HEK293T (cell line): ENCODE measurements around the gene BCL11A.

ENCODE experiments used
- CTCF ChIA-PET: fragments of 350-600 bp; formaldehyde crosslinking; extraction: SDS; loops from one replicate; lab custom pipeline; 2021; ENCODE audit warnings: antibody characterized with exemption, inconsistent platforms; lab: Yijun Ruan, JAX
- POLR2A ChIA-PET: fragments of 350-600 bp; formaldehyde crosslinking; extraction: SDS; loops from one replicate; lab custom pipeline; 2020; ENCODE audit warnings: antibody characterized with exemption, inconsistent platforms; lab: Yijun Ruan, JAX
- DNase-seq: peaks from one replicate; pipeline ENCODE4 v3.0.0; 2012; ENCODE audit warnings: mixed read lengths; ENCODE audit errors: extremely low spot score
- ARNT ChIP-seq: fragments of 450-650 bp; IDR thresholded peaks from 2 replicates; pipeline ENCODE4 v1.6.1; 2017; ENCODE audit warnings: mild to moderate bottlenecking
- BHLHE40 ChIP-seq: fragments of 450-650 bp; IDR thresholded peaks from 2 replicates; pipeline ENCODE4 v1.6.1; 2016; ENCODE audit warnings: mild to moderate bottlenecking, moderate library complexity, borderline replicate concordance
- CTBP1 ChIP-seq: fragments of 450-650 bp; IDR thresholded peaks from 2 replicates; pipeline ENCODE4 v1.6.1; 2016; ENCODE audit warnings: borderline replicate concordance
- ELF4 ChIP-seq: fragments of 450-650 bp; IDR thresholded peaks from 2 replicates; pipeline ENCODE4 v1.6.1; 2017; ENCODE audit warnings: antibody characterized with exemption
- FOXA1 ChIP-seq: fragments of 450-650 bp; IDR thresholded peaks from 2 replicates; pipeline ENCODE4 v1.6.1; 2016; ENCODE audit warnings: mild to moderate bottlenecking
- FOXK2 ChIP-seq: fragments of 450-650 bp; IDR thresholded peaks from 2 replicates; pipeline ENCODE4 v1.6.1; 2016; ENCODE audit warnings: mild to moderate bottlenecking
- FOXM1 ChIP-seq: fragments of 450-650 bp; IDR thresholded peaks from 2 replicates; pipeline ENCODE4 v1.6.1; 2017; ENCODE audit warnings: mild to moderate bottlenecking, borderline replicate concordance
- HDGF ChIP-seq: fragments of 450-650 bp; IDR thresholded peaks from 2 replicates; pipeline ENCODE4 v1.6.1; 2017; ENCODE audit warnings: antibody characterized with exemption, borderline replicate concordance
- L3MBTL2 ChIP-seq: fragments of 450-650 bp; conservative IDR thresholded peaks from 2 replicates; pipeline ENCODE4 v1.6.1; 2016; ENCODE audit warnings: mild to moderate bottlenecking
- LEF1 ChIP-seq: fragments of 450-650 bp; IDR thresholded peaks from 2 replicates; pipeline ENCODE4 v1.6.1; 2017; ENCODE audit warnings: mild to moderate bottlenecking, borderline replicate concordance
- NFRKB ChIP-seq: fragments of 450-650 bp; IDR thresholded peaks from 2 replicates; pipeline ENCODE4 v1.6.1; 2016; ENCODE audit warnings: mild to moderate bottlenecking, moderate library complexity
- PKNOX1 ChIP-seq: fragments of 450-650 bp; IDR thresholded peaks from 2 replicates; pipeline ENCODE4 v1.6.1; 2016
- SP1 ChIP-seq: fragments of 450-650 bp; IDR thresholded peaks from 2 replicates; pipeline ENCODE4 v1.6.1; 2017
- SUZ12 ChIP-seq: fragments of 450-650 bp; IDR thresholded peaks from 2 replicates; pipeline ENCODE4 v1.6.1; 2016; ENCODE audit warnings: mild to moderate bottlenecking
- TARDBP ChIP-seq: fragments of 450-650 bp; IDR thresholded peaks from 2 replicates; pipeline ENCODE4 v1.6.1; 2016
- ZNF384 ChIP-seq: fragments of 450-650 bp; IDR thresholded peaks from 2 replicates; pipeline ENCODE4 v1.6.1; 2016

Gene BCL11A

GRCh38 chr2:60472663-60473289 lies 80.7 kb downstream of the BCL11A start:
- ChIA-PET CTCF (no interaction called here), POLR2A (interaction anchor here (0.6 to 1.2 kb wide), 3 partner anchors 9 to 80 kb away, joined by 3 to 4 read pairs (median 3); partner anchors contain the start of gene BCL11A)
- no peak for DNase-seq
- TF ChIP-seq CTBP1 = no peak
- no peak for TF ChIP-seq ZNF384
- no peak for TF ChIP-seq LEF1

GRCh38 chr2:60472041-60472440 lies 81.4 kb downstream of the BCL11A start:
- CTCF ChIA-PET = no interaction called here
- TF ChIP-seq PKNOX1 = no peak
- no peak for TF ChIP-seq L3MBTL2
- DNase-seq = no peak
- POLR2A ChIA-PET = interaction anchor here (1.2 kb wide), 1 partner anchor 10 kb away, joined by 4 read pairs; no protein-coding TSS in a partner anchor

- no peak for DNase-seq
- CTCF ChIA-PET = no interaction called here
- no peak for TF ChIP-seq L3MBTL2
- POLR2A ChIA-PET = no interaction called here
Observed at GRCh38 chr2:60470340-60470739, 83.1 kb downstream of the BCL11A start.

GRCh38 chr2:60469536-60470317 lies 83.7 kb downstream of the BCL11A start:
- ChIA-PET POLR2A (no interaction called here), CTCF (interaction anchor here (0.7 kb wide), 1 partner anchor 118 kb away, joined by 3 read pairs; no protein-coding TSS in a partner anchor)
- no peak for DNase-seq
- TF ChIP-seq HDGF (no peak), LEF1 (no peak), FOXA1 (no peak), NFRKB (no peak), ELF4 (no peak), BHLHE40 (no peak), PKNOX1 (no peak), SUZ12 (no peak), SP1 (no peak)

- TF ChIP-seq L3MBTL2 (peak; percentile 18; the same call in 1 of the 2 replicates), ZNF384 (no peak), FOXM1 (no peak; the same call in 1 of the 2 replicates), PKNOX1 (peak; percentile 24; the same call in 1 of the 2 replicates), SP1 (no peak), ARNT (no peak), CTBP1 (peak; percentile 74; the same call in 1 of the 2 replicates), TARDBP (no peak), NFRKB (no peak), FOXK2 (no peak), LEF1 (no peak), ELF4 (no peak), BHLHE40 (no peak), HDGF (no peak), SUZ12 (no peak), FOXA1 (no peak)
- POLR2A ChIA-PET = no interaction called here
- CTCF ChIA-PET = no interaction called here
- DNase-seq = no peak
Observed at GRCh38 chr2:60468382-60469085, 84.9 kb downstream of the BCL11A start.

GRCh38 chr2:60466161-60466702 lies 87.2 kb downstream of the BCL11A start:
- no peak for DNase-seq
- TF ChIP-seq CTBP1 = no peak
- TF ChIP-seq PKNOX1 = no peak
- TF ChIP-seq NFRKB = no peak
- TF ChIP-seq SUZ12 = no peak
- TF ChIP-seq ARNT = no peak
- no peak for TF ChIP-seq ZNF384
- TF ChIP-seq HDGF = no peak
- no peak for TF ChIP-seq FOXA1
- TF ChIP-seq ELF4 = no peak
- TF ChIP-seq FOXM1 = no peak
- no peak for TF ChIP-seq TARDBP
- TF ChIP-seq SP1 = no peak
- TF ChIP-seq BHLHE40 = no peak
- no peak for TF ChIP-seq L3MBTL2
- TF ChIP-seq FOXK2 = no peak
- TF ChIP-seq LEF1 = no peak
- ChIA-PET POLR2A (interaction anchor here (0.9 kb wide), 1 partner anchor 26 kb away, joined by 4 read pairs; no protein-coding TSS in a partner anchor), CTCF (interaction anchor here (0.6 to 0.7 kb wide), 2 partner anchors 16 to 67 kb away, joined by 3 read pairs; no protein-coding TSS in a partner anchor)
